ENCODE results near the gene RGS14.

The RGS14 gene

DNA sequence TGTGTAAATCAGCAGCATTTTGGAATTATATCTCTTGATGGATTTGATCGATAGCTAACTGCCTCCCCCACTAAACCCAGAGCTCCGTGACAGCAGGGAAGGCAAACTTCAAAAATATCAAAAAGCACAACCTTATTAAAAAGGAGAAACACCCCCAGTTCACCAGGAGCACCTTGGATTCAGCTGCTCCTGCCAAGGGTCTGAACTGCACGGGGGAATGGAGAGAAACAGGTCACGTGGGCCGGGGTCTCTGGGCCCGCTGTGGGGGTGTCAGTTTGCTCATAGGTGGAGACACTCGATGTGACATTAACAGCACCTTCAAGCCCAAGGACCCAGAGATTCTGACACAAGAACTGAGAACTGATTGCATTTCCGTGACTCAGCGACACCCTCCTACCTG is 25.5 kb downstream of the RGS14 start:
- H3K4me3 ChIP-seq (ENCODE audit: low read length) = no peak overlapping the region

GRCh38 chr5:177384134-177384533 is 26.4 kb downstream of the RGS14 start, which contains the start of gene SLC34A1:
Gene SLC34A1, plus strand, starts transcription at chr5:177384434. Its CDS starts 1,308 bp downstream, at chr5:177385742.
- Histone ChIP-seq H3K4me2 (ENCODE audit: low read length) (no peak within 1 kb of the TSS), H3K79me2 (ENCODE audit: control insufficient read depth, low read length) (no peaks in the 10 kb centered on the region), H3K9me2 (replicated peaks; ENCODE audit: control insufficient read depth, low read length) (no peaks in the 10 kb centered on the region), H3F3A (ENCODE audit: control insufficient read depth, insufficient read depth) (peaks cover 4% of the 10 kb centered on the region), H3K4me1 (ENCODE audit: control insufficient read depth, low read length) (peaks cover 29% of the 10 kb centered on the region), H3K27me3 (ENCODE audit: control insufficient read depth, low read length) (peaks cover 21% of the 10 kb centered on the region; the same call in 1 of the 2 replicates), H3K27ac (ENCODE audit: low read depth, low read length) (no peak within 1 kb of the TSS), H3K4me3 (ENCODE audit: low read length) (no peak within 1 kb of the TSS), H3K9me3 (ENCODE audit: control insufficient read depth, insufficient read depth, low read length) (no peaks in the 10 kb centered on the region), H3K36me3 (ENCODE audit: control insufficient read depth, low read length) (no peaks in the 10 kb centered on the region), H4K20me1 (ENCODE audit: control insufficient read depth, insufficient read depth, low read depth, low read length) (no peaks in the 10 kb centered on the region)
- no peak for TF ChIP-seq CTCF (IDR thresholded peaks at IDR 0.05; ENCODE audit: low read depth, low read length, poor library complexity, severe bottlenecking)
- no peak for TF ChIP-seq EZH2phosphoT487 (IDR thresholded peaks at IDR 0.05; ENCODE audit: borderline replicate concordance, low read length)

More for the DNA sequence above, 25.5 kb downstream of the RGS14 start:
- Histone ChIP-seq H3K9me3 (ENCODE audit: control insufficient read depth, insufficient read depth, low read length) (no peaks in the 10 kb centered on the region), H3K27ac (ENCODE audit: low read depth, low read length) (no peak overlapping the region), H3K9me2 (replicated peaks; ENCODE audit: control insufficient read depth, low read length) (no peaks in the 10 kb centered on the region), H3K27me3 (ENCODE audit: control insufficient read depth, low read length) (peaks cover 21% of the 10 kb centered on the region; the same call in 1 of the 2 replicates), H3K36me3 (ENCODE audit: control insufficient read depth, low read length) (no peaks in the 10 kb centered on the region), H3K4me1 (ENCODE audit: control insufficient read depth, low read length) (peaks cover 20% of the 10 kb centered on the region), H4K20me1 (ENCODE audit: control insufficient read depth, insufficient read depth, low read depth, low read length) (no peaks in the 10 kb centered on the region), H3F3A (ENCODE audit: control insufficient read depth, insufficient read depth) (no peaks in the 10 kb centered on the region), H3K4me2 (ENCODE audit: low read length) (no peak overlapping the region), H3K79me2 (ENCODE audit: control insufficient read depth, low read length) (no peaks in the 10 kb centered on the region)
- TF ChIP-seq CTCF (IDR thresholded peaks at IDR 0.05; ENCODE audit: low read depth, low read length, poor library complexity, severe bottlenecking) = no peak
- TF ChIP-seq EZH2phosphoT487 (IDR thresholded peaks at IDR 0.05; ENCODE audit: borderline replicate concordance, low read length) = no peak

DNA sequence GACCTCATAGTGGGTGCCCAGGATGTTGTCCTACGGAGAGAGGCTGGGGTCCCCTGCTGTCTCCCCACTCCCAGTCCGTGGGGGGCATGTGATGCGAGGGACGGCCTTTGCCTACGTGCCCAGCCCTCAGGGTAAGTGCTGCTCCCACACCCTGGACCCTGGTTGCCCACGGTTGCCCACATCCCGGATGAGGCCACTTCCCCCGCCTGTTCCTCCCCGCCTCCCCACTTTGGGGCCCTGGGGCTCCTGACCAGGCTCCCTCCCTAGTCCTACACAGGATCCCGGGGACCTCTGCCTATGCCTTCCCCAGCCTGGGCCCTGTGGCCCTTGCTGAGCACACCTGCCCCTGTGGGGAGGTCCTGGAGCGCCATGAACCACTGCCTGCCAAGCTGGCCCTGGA is 28.0 kb downstream of the RGS14 start:
- Histone ChIP-seq H3K79me2 (ENCODE audit: control insufficient read depth, low read length) (no peaks in the 10 kb centered on the region), H3K4me2 (ENCODE audit: low read length) (no peak overlapping the region), H3K27me3 (ENCODE audit: control insufficient read depth, low read length) (peaks cover 21% of the 10 kb centered on the region; the same call in 1 of the 2 replicates), H3K4me3 (ENCODE audit: low read length) (no peak overlapping the region), H3K4me1 (ENCODE audit: control insufficient read depth, low read length) (peaks cover 45% of the 10 kb centered on the region), H4K20me1 (ENCODE audit: control insufficient read depth, insufficient read depth, low read depth, low read length) (no peaks in the 10 kb centered on the region), H3K27ac (ENCODE audit: low read depth, low read length) (no peak overlapping the region), H3F3A (ENCODE audit: control insufficient read depth, insufficient read depth) (peaks cover 13% of the 10 kb centered on the region), H3K36me3 (ENCODE audit: control insufficient read depth, low read length) (no peaks in the 10 kb centered on the region), H3K9me2 (replicated peaks; ENCODE audit: control insufficient read depth, low read length) (no peaks in the 10 kb centered on the region), H3K9me3 (ENCODE audit: control insufficient read depth, insufficient read depth, low read length) (no peaks in the 10 kb centered on the region)
- TF ChIP-seq EZH2phosphoT487 (IDR thresholded peaks at IDR 0.05; ENCODE audit: borderline replicate concordance, low read length) (no peak), CTCF (IDR thresholded peaks at IDR 0.05; ENCODE audit: low read depth, low read length, poor library complexity, severe bottlenecking) (no peak)

Data from DOHH2 (cell line).